SK-N-SH (cell line): ENCODE measurements around the gene LOXL4. TPM values are rescaled to one million over a fixed set of nuclear protein-coding genes. Genes with fewer than 3 reads are reported as not detected.

Source experiments
- EP300 ChIP-seq, 2 experiments: IDR thresholded peaks; 2 replicates each; pipeline versions ENCODE4 v1.4.0 to v1.6.1; 2012; ENCODE audit warnings: borderline replicate concordance in 1 of 2, low read depth in 1 of 2, low read length in 1 of 2
- FOXJ3 ChIP-seq: sonication (generic); formaldehyde crosslinking; IDR thresholded peaks from 2 replicates; pipeline ENCODE4 v1.5.1; 2020; ENCODE audit warnings: mild to moderate bottlenecking, missing genetic modification reagents
- FOXM1 ChIP-seq: IDR thresholded peaks from 2 replicates; pipeline ENCODE4 v1.4.0; 2012; ENCODE audit warnings: low read depth, mild to moderate bottlenecking
- GABPA ChIP-seq: IDR thresholded peaks from 2 replicates; pipeline ENCODE4 v1.4.0; 2012; ENCODE audit warnings: low read depth, mild to moderate bottlenecking
- POLR2AphosphoS5 ChIP-seq: IDR thresholded peaks from 2 replicates; pipeline ENCODE4 v1.6.1; 2012; ENCODE audit warnings: low read depth, low read length
- RAD21 ChIP-seq: IDR thresholded peaks from 2 replicates; pipeline ENCODE4 v1.6.1; 2012; ENCODE audit warnings: mild to moderate bottlenecking, low read length
- RCOR1 ChIP-seq: fragments of 150-350 bp; IDR thresholded peaks from 2 replicates; pipeline ENCODE4 v1.6.1; 2017; ENCODE audit warnings: antibody characterized with exemption, low read length
- RFX5 ChIP-seq: IDR thresholded peaks from 2 replicates; pipeline ENCODE4 v1.6.1; 2012; ENCODE audit warnings: mild to moderate bottlenecking, improper control_type of control experiment, low read length
- RXRA ChIP-seq: IDR thresholded peaks from 2 replicates; pipeline ENCODE4 v1.4.0; 2012; ENCODE audit warnings: low read depth, mild to moderate bottlenecking, borderline replicate concordance
- SIN3A ChIP-seq: IDR thresholded peaks from 2 replicates; pipeline ENCODE4 v1.6.1; 2012; ENCODE audit warnings: low read depth, mild to moderate bottlenecking, low read length, moderate library complexity, borderline replicate concordance
- SMC3 ChIP-seq: IDR thresholded peaks from 2 replicates; pipeline ENCODE4 v1.6.1; 2012; ENCODE audit warnings: low read depth, low read length, improper control_type of control experiment
- TCF12 ChIP-seq: IDR thresholded peaks from 2 replicates; pipeline ENCODE4 v1.4.0; 2012
- TEAD4 ChIP-seq: IDR thresholded peaks from 2 replicates; pipeline ENCODE4 v1.4.0; 2012; ENCODE audit warnings: mild to moderate bottlenecking, borderline replicate concordance; ENCODE audit not compliant: insufficient read depth
- polyA plus RNA-seq, 3 experiments: library from polyadenylated mRNA; depleted of rRNA; stranded (reverse); fragments of >200 nt; gene quantifications; 2 replicates each; pipeline ENCODE4 v1.2.3, GENCODE V29; 2012
- TF ChIP-seq, protein P1 (sequence below): IDR thresholded peaks from 2 replicates; pipeline ENCODE4 v1.4.0; 2012; ENCODE audit warnings: low read depth, borderline replicate concordance
- TF ChIP-seq, protein P2 (sequence below): IDR thresholded peaks from 2 replicates; pipeline ENCODE4 v1.4.0; 2012; ENCODE audit warnings: low read depth, borderline replicate concordance
- TF ChIP-seq, protein P3 (sequence below): IDR thresholded peaks from 2 replicates; pipeline ENCODE4; 2012
- TF ChIP-seq, protein P4 (sequence below): fragments of 200-600 bp; sonication (generic); IDR thresholded peaks from 2 replicates; pipeline ENCODE4 v1.6.1; 2017; ENCODE audit warnings: antibody characterized with exemption, mild to moderate bottlenecking, moderate library complexity
- TF ChIP-seq, protein P5 (sequence below): IDR thresholded peaks from 2 replicates; pipeline ENCODE4 v1.6.1; 2012; ENCODE audit warnings: mild to moderate bottlenecking, low read depth, low read length, moderate library complexity

LOXL4 gene
- polyA plus RNA-seq, 1 of the 3 experiments (the other 2 are of a cell fraction), result 1.7 TPM

DNA sequence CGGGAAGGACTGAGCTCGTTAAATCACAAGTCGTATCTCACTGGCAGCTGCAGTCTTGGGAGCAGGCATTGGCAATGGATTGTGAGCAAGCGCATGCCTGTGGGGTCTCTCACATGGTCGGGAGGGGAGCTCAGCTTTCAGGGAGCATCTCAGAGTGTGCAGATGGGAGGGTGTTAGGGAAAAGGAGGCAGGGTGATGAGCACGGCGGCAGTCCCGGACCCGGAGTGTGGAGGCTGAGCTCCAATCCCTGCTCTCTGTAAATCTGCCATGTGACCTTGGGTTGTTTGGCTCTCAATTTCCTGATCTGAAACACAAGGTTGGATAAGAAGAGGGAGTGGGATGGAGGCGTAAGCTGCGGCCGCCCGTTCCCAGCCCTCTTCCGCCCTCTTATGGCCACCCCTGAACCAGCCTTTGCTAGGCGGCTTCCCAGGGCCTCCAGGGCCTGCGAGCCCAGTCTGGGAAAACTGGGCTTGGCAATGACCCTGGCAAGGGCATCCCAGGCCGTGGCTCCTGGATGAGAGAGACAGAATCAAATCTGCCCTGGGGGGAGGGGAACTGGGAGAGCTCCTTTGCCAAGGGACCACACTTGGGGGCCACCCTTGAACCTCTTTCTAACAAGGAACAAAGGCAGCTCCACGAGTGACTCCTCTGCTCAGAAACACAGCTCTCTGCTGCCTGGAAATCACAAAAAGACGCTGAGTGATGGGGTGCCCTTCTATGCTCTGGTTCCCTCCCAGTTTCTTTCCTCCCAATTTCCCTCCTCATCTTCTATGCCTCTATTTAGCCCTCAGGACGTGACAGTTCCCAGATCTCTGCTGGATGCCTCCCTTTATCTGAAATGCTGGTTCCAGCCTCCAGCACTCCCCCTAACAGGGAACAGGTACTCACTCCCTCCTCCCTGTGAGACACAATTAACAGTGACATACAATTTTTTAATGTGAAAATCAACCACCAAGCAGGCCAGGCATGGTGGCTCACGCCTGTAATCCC, 41.7 kb upstream of the LOXL4 start (continued):
- TF ChIP-seq, protein P1, sequence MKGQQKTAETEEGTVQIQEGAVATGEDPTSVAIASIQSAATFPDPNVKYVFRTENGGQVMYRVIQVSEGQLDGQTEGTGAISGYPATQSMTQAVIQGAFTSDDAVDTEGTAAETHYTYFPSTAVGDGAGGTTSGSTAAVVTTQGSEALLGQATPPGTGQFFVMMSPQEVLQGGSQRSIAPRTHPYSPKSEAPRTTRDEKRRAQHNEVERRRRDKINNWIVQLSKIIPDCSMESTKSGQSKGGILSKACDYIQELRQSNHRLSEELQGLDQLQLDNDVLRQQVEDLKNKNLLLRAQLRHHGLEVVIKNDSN, result peak; percentile 58; the same call in 1 of the 2 replicates
- TF ChIP-seq GABPA, result no peak
- TF ChIP-seq SIN3A, result no peak
- peak; percentile 97 for TF ChIP-seq RAD21
- TF ChIP-seq, protein P2, sequence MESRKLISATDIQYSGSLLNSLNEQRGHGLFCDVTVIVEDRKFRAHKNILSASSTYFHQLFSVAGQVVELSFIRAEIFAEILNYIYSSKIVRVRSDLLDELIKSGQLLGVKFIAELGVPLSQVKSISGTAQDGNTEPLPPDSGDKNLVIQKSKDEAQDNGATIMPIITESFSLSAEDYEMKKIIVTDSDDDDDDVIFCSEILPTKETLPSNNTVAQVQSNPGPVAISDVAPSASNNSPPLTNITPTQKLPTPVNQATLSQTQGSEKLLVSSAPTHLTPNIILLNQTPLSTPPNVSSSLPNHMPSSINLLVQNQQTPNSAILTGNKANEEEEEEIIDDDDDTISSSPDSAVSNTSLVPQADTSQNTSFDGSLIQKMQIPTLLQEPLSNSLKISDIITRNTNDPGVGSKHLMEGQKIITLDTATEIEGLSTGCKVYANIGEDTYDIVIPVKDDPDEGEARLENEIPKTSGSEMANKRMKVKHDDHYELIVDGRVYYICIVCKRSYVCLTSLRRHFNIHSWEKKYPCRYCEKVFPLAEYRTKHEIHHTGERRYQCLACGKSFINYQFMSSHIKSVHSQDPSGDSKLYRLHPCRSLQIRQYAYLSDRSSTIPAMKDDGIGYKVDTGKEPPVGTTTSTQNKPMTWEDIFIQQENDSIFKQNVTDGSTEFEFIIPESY, result no peak
- TF ChIP-seq RXRA, result no peak
- TF ChIP-seq TCF12, result no peak
- no peak for TF ChIP-seq RFX5
- TF ChIP-seq RCOR1, result 0 out of 2 replicates have a peak, but pooled peaks have one; percentile 47
- TF ChIP-seq, protein P3, sequence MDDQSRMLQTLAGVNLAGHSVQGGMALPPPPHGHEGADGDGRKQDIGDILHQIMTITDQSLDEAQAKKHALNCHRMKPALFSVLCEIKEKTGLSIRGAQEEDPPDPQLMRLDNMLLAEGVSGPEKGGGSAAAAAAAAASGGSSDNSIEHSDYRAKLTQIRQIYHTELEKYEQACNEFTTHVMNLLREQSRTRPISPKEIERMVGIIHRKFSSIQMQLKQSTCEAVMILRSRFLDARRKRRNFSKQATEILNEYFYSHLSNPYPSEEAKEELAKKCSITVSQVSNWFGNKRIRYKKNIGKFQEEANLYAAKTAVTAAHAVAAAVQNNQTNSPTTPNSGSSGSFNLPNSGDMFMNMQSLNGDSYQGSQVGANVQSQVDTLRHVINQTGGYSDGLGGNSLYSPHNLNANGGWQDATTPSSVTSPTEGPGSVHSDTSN, result no peak
- TF ChIP-seq POLR2AphosphoS5, result no peak
- TF ChIP-seq TEAD4, result no peak
- TF ChIP-seq, protein P4, sequence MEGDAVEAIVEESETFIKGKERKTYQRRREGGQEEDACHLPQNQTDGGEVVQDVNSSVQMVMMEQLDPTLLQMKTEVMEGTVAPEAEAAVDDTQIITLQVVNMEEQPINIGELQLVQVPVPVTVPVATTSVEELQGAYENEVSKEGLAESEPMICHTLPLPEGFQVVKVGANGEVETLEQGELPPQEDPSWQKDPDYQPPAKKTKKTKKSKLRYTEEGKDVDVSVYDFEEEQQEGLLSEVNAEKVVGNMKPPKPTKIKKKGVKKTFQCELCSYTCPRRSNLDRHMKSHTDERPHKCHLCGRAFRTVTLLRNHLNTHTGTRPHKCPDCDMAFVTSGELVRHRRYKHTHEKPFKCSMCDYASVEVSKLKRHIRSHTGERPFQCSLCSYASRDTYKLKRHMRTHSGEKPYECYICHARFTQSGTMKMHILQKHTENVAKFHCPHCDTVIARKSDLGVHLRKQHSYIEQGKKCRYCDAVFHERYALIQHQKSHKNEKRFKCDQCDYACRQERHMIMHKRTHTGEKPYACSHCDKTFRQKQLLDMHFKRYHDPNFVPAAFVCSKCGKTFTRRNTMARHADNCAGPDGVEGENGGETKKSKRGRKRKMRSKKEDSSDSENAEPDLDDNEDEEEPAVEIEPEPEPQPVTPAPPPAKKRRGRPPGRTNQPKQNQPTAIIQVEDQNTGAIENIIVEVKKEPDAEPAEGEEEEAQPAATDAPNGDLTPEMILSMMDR, result peak; percentile 83
- no peak for TF ChIP-seq FOXM1
- TF ChIP-seq, protein P5, sequence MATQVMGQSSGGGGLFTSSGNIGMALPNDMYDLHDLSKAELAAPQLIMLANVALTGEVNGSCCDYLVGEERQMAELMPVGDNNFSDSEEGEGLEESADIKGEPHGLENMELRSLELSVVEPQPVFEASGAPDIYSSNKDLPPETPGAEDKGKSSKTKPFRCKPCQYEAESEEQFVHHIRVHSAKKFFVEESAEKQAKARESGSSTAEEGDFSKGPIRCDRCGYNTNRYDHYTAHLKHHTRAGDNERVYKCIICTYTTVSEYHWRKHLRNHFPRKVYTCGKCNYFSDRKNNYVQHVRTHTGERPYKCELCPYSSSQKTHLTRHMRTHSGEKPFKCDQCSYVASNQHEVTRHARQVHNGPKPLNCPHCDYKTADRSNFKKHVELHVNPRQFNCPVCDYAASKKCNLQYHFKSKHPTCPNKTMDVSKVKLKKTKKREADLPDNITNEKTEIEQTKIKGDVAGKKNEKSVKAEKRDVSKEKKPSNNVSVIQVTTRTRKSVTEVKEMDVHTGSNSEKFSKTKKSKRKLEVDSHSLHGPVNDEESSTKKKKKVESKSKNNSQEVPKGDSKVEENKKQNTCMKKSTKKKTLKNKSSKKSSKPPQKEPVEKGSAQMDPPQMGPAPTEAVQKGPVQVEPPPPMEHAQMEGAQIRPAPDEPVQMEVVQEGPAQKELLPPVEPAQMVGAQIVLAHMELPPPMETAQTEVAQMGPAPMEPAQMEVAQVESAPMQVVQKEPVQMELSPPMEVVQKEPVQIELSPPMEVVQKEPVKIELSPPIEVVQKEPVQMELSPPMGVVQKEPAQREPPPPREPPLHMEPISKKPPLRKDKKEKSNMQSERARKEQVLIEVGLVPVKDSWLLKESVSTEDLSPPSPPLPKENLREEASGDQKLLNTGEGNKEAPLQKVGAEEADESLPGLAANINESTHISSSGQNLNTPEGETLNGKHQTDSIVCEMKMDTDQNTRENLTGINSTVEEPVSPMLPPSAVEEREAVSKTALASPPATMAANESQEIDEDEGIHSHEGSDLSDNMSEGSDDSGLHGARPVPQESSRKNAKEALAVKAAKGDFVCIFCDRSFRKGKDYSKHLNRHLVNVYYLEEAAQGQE, result no peak
- no peak for TF ChIP-seq EP300 (IDR thresholded peaks at IDR 0.05; ENCODE audit: borderline replicate concordance in 1 of 2, low read depth in 1 of 2, low read length in 1 of 2)
- TF ChIP-seq FOXJ3, result no peak
- peak; percentile 86 for TF ChIP-seq SMC3
